Superior temporal gyrus (tissue), 1 donor: ENCODE measurements around the gene TFPI.
"Not testable (repeated sequence)": the region's sequence is repeated elsewhere in the genome, so short reads cannot be mapped to it uniquely, and the experiment has no call there.

ENCODE experiments used
- DNase-seq: peaks from one replicate; pipeline ENCODE4 v3.0.0-alpha.2; 2016; ENCODE audit errors: extremely low spot score

TFPI gene

GRCh38 chr2:187552828-187553681, 1.2 kb downstream of the TFPI start:
- DNase-seq: peak; percentile 5

GRCh38 chr2:187552381-187552780, 1.9 kb downstream of the TFPI start:
- DNase-seq: no peak

GRCh38 chr2:187550857-187551256, 3.4 kb downstream of the TFPI start:
- no peak for DNase-seq

GRCh38 chr2:187549951-187550555, 4.2 kb downstream of the TFPI start:
- DNase-seq: peak; percentile 6

GRCh38 chr2:187549193-187549592, 5.0 kb downstream of the TFPI start:
- DNase-seq: no peak

GRCh38 chr2:187548656-187549055, 5.6 kb downstream of the TFPI start:
- DNase-seq: peak; percentile 7

GRCh38 chr2:187547353-187547979, 6.8 kb downstream of the TFPI start:
- DNase-seq: peak; percentile 7

GRCh38 chr2:187546762-187547333, 7.4 kb downstream of the TFPI start:
- DNase-seq: peak; percentile 5

GRCh38 chr2:187545238-187545751, 8.9 kb downstream of the TFPI start:
- no peak for DNase-seq

GRCh38 chr2:187544371-187545080, 9.7 kb downstream of the TFPI start:
- DNase-seq: no peak

GRCh38 chr2:187543488-187543887, 10.7 kb downstream of the TFPI start:
- DNase-seq: peak; percentile 3

- DNase-seq: no peak
These were observed 12.1 kb downstream of the TFPI start for GRCh38 chr2:187542123-187542522.

- DNase-seq: peak; percentile 7
These were observed 12.8 kb downstream of the TFPI start for GRCh38 chr2:187541086-187542085.

GRCh38 chr2:187538222-187538621, 16.0 kb downstream of the TFPI start:
- not testable (repeated sequence) for DNase-seq

GRCh38 chr2:187535381-187535780, 18.9 kb downstream of the TFPI start:
- not testable (repeated sequence) for DNase-seq

GRCh38 chr2:187532333-187533120, 21.7 kb downstream of the TFPI start:
- no peak for DNase-seq

- no peak for DNase-seq
These were observed 24.1 kb downstream of the TFPI start for GRCh38 chr2:187529977-187530721.

- DNase-seq: no peak
These were observed 24.8 kb downstream of the TFPI start for GRCh38 chr2:187529248-187529976.
